ENCODE results near the gene ENPP4. TPM values are rescaled to one million over a fixed set of nuclear protein-coding genes. Genes with fewer than 3 reads are reported as not detected.

Gene ENPP4
- total and polyA plus RNA-seq, 9 of the 15 experiments (the other 6 are each of a cell fraction or from before 2014, with no cell fraction given): 0.07 TPM; not detected in 8

- no peak for TF ChIP-seq GTF2A2 (tag; IDR thresholded peaks at IDR 0.05)
- TF ChIP-seq RBM34 (IDR thresholded peaks at IDR 0.05; ENCODE audit: borderline replicate concordance, insufficient read depth, low read length): no peak
- peak; percentile 68 to 81 (median 73) for TF ChIP-seq CTCF (IDR thresholded peaks at IDR 0.05 in 2 of 3, conservative IDR thresholded peaks at IDR 0.05 in 1 of 3; ENCODE audit: insufficient read depth in 2 of 3, low read depth in 1 of 3, low read length in 3 of 3)
- TF ChIP-seq ZNF511 (CRISPR knock-in tag; IDR thresholded peaks at IDR 0.05): no peak
- TF ChIP-seq DEAF1 (CRISPR knock-in tag; IDR thresholded peaks at IDR 0.05): peak; percentile 60
Observed at GRCh38 chr6:46090115-46091079, 39.4 kb upstream of the ENPP4 start (continued).

Data from K562 (cell line).